CD4-positive, alpha-beta T cell treated with Interleukin-4 for 4 hours (primary cell): Measurements from ENCODE around the gene MYO1B.
"Not testable (repeated sequence)": the region's sequence is repeated elsewhere in the genome, so short reads cannot be mapped to it uniquely, and the experiment has no call there.

ENCODE experiments used
- DNase-seq: peaks from one replicate; pipeline ENCODE4 v3.0.0-alpha.2; 2020

Gene MYO1B

GRCh38 chr2:191415858-191416257 is 170.7 kb downstream of the MYO1B start:
- DNase-seq = no peak

GRCh38 chr2:191417746-191418145 is 172.5 kb downstream of the MYO1B start:
- no peak for DNase-seq

DNA sequence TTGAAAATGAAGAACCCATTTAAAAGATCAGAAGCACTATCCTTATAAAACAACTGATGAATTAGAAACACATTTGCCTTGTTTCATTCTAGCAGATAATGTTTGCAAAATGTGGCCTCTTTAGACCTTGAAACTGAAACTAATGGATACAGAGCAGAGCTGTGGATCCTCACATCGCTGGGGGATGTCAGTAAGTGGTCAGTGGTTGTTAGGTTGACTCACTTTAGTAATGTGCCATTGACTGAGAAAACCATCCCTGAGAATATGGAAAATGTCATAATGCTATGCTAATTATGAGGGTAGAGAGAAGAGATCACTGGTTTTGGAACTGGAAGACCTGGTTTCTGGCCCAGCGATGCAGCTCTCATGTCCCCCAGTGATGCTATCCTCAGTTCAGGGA is 176.7 kb downstream of the MYO1B start:
- no peak for DNase-seq

DNA sequence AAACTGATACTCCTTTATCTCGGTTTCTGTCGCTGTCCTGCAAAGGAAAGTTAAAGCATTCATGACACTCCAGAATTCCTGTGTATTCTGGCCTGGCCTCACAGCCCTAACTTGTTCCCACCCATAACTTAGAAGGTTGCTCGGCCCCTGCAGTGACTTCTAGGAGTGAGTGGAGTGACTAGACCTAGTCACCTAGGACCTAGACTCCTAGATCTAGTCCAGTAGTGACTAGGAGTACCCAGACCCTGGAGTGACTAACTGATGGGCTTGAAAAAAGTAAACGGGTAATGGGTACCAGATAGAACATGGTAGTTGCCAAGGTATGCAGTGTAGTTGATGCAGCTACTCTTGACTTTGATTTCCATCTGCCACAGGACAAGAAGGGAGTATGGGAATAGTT is 181.8 kb downstream of the MYO1B start:
- DNase-seq = no peak

DNA sequence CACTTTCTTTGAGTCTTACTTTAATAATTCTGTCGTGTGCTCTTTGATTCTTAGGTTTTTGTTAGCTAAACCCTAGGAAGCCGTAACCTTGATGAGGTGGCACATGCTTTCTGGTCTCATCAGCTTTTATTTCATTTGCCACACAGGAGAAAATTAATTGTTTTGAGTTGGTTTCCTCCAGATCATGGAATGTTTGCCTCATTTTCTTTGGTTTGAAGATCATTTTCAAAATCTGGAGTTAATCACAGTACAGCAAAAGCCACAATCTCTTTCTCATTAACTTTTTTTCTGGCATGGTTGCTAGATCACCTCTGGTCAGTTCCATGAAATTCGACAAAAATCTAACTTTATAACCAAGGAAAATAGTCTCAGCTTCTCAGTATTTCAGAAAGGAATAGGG is 182.9 kb downstream of the MYO1B start:
- no peak for DNase-seq

DNA sequence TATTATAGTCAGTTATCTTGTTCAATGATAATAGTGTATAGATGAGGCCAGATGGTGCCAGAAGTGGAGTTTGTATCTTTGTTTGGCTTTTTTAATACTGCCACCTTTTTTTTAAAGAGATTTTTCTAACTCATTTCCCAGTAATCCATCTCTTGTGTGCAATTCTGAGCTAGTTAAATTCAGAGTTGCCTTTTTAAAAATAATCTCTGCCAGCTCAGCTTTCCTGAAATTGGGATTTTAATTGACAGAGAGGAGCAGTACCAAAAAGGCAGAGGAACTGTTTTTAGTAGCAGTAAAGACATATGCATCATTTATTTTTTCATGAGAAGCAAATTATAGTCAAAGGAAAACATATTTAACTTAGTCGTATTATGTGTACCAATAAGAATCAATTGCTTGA is 185.3 kb downstream of the MYO1B start:
- DNase-seq = no peak

- no peak for DNase-seq
Measured at GRCh38 chr2:191432121-191432520, 186.9 kb downstream of the MYO1B start.

GRCh38 chr2:191434072-191434471 is 188.9 kb downstream of the MYO1B start:
- no peak for DNase-seq

- DNase-seq = no peak
Measured at GRCh38 chr2:191435141-191435540, 189.9 kb downstream of the MYO1B start.

GRCh38 chr2:191436368-191437055 is 191.3 kb downstream of the MYO1B start:
- DNase-seq = no peak

DNA sequence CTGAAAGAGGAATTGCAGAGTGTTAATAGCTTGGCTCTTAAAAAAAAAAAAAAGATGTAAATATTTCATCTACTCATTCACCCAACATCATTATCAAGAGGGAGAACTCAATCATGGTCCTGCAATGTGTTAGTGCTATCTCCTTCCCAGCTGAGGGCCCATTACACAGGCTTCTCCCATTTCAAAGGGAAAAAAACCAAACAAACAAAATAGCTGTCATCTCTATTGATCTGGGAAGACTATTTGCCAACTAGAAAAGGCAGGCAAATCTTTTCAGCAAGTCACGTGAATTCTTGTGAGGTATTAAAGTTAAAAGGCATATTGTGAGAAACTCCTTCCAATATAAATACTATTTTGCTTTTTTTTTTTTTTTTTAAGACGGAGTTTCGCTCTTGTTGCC is 194.3 kb downstream of the MYO1B start:
- no peak for DNase-seq

DNA sequence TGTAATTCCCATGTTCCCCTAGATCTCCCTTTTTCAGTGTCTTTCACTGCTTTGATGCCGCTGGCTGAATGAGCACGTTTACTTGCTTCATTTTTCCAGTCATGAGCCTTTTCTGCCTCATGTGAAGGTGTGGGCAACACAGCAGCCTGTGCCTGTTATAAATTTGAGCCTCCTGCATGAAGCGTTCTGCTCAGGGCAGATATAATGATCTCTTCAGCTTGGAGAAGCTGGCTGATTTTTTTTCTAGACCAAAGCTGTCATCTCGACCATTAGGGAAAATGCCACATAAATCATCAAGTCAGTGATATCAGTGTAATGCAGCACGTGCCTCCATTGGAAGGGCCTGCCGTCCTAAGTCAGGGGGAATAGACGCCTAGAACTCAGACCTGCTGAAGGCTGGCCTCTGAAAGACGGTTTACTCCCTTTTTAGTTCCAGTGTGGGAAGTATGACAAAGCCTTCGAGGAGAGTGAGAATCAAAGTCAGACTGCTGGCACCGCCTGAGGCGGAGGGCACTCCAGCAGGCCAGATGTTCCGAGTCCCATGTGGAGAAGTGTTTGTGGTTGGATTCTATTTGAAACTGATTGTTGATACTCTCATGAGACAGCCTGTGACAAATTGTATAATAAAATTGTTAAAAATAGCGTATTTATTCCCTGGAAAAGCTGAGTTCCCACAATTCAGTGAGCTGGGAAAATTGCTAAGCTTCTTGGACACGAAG is 196.5 kb downstream of the MYO1B start:
- no peak for DNase-seq

- no peak for DNase-seq
Measured at GRCh38 chr2:191443446-191443845, 198.2 kb downstream of the MYO1B start.

DNA sequence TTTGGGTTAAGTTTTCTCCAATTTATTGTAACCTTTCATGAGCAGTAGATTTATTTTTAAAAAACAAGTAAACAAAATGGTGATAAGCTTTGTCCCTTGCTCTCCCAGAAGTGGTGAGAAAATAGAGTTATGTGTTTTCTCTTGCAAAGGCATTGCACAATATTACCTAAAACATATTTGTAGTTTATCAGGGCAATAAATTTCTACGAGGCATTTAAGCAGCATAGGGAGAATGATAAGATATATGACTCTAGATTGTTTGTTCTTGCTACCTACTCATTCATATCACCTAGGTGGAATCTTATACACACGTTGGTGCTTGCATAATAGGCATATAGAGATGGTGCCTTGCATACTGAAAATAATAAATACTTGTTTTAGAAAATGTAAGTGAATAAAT is 201.7 kb downstream of the MYO1B start:
- no peak for DNase-seq

DNA sequence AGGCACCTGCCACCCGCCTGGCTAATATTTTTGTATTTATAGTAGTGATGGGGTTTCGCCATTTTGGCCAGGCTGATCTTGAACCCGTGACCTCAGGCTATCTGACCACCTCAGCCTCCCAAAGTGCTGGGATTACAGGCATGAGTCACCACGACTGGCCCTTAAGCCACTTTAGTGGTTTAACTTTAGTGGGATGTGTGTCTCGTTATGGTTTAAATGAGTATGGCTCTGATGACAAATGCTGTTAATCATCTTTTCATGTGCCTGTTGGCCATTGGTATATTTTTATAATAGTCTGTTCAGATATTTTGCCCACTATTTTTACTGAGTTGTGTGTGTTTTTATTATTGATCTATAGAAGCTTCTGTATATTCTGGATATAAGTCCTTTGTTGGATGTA is 205.9 kb downstream of the MYO1B start:
- no peak for DNase-seq

- no peak for DNase-seq
Measured at GRCh38 chr2:191452065-191452464, 206.9 kb downstream of the MYO1B start.

GRCh38 chr2:191453761-191454160 is 208.6 kb downstream of the MYO1B start:
- no peak for DNase-seq

DNA sequence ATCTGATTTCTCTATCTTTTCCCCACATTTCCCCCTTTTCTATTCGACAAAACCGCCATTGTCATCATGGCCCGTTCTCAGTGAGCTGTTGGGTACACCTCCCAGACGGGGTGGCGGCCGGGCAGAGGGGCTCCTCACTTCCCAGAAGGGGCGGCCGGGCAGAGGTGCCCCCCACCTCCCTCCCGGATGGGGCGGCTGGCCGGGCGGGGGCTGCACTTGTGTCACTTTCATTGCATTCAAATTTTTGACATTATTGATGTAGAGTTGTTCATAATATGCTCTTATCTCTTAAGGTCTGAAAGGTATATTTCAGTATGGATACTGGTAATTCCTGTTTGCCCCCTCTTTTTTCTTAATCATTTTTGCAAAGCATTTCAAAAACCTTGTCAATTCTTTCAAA is 211.3 kb downstream of the MYO1B start:
- DNase-seq = not testable (repeated sequence)

DNA sequence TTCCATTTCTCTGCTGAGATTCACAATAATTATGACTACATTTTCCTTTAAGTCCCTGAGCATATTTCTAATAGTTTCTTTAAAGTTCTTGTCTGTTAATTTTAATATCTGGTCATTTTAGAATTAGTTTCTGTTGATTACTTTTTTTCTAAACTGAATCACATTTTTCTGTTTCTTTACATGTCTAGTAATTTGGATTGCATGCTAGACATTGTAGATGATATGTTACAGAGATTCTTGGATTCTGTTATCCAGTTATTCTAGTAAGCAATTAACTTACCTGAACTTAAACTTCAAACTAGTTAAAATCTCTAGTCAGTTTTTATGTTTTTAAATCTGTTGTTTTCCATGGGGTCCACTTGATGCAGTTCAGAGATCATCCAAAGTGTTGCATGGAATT is 214.0 kb downstream of the MYO1B start:
- DNase-seq = no peak

GRCh38 chr2:191462370-191462769 is 217.2 kb downstream of the MYO1B start:
- DNase-seq = no peak

- no peak for DNase-seq
Measured at GRCh38 chr2:191463790-191464189, 218.6 kb downstream of the MYO1B start.

DNA sequence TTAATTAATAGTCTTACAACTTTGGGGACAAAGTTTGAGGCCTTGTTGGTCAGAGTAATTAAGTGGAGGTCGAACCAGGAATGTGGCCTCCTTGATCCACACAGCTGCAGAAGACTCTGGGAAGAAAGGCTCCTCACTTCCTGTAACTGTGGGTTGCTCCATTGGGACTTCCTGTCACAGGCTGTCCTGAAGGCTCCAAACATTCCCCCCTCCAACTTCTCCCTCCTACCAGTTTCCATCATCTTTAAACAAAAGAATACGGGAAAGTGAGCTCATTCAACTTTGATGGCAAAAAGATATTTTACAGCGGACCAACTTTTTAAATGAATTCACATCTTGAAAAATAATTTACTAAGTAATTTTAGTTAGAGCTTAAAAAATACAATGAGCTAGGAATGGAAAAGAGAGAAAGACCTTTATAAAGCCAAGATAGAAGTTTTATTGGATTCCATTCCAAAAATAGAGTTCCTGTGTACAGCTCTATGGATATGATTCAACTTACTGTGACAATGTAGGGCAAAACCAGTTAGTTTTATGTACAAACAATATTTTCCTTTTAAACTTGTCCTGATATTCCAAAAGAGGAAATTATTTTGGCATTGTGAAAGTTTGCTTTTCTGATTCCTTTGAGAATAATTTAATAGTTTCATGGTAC is 220.7 kb downstream of the MYO1B start:
- DNase-seq = no peak

GRCh38 chr2:191467113-191467512 is 221.9 kb downstream of the MYO1B start:
- no peak for DNase-seq

GRCh38 chr2:191470306-191470705 is 225.1 kb downstream of the MYO1B start:
- no peak for DNase-seq
